Hematopoietic multipotent progenitor cell treated with erythropoietin and hydrocortisone succinate and interleukin-3 and kit ligand, for 15 days (in vitro differentiated cells): ENCODE results near the gene MGAT5B.

Experiments used
- DNase-seq: peaks from one replicate; pipeline ENCODE4 v3.0.0-alpha.2; 2015; ENCODE audit warnings: low spot score

Gene MGAT5B

DNA sequence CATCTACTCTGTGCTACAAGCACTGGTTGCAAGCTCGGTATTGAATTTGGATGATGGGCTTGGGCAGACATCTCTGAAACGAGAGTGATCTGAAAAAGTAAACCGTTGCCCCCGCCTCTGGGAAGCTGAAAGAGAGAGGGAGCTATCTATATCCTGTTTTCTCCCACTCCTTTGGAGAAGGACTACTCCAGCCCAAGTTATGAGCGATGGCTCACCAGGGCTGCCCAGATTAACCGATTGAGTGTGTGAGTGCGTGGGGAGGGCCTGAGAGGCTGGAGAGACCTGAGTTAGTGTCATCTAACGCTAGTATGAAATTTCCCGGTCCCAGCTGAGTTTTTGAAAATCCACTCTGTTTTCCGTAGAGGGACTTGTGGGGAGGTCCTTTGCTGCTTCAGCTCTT, 11.5 kb downstream of the MGAT5B start:
- no peak for DNase-seq

- no peak for DNase-seq
Measured at GRCh38 chr17:76880268-76880667, 12.1 kb downstream of the MGAT5B start.

GRCh38 chr17:76880971-76881370, 12.8 kb downstream of the MGAT5B start:
- DNase-seq: no peak

- DNase-seq: no peak
Measured at GRCh38 chr17:76881408-76881807, 13.2 kb downstream of the MGAT5B start.

DNA sequence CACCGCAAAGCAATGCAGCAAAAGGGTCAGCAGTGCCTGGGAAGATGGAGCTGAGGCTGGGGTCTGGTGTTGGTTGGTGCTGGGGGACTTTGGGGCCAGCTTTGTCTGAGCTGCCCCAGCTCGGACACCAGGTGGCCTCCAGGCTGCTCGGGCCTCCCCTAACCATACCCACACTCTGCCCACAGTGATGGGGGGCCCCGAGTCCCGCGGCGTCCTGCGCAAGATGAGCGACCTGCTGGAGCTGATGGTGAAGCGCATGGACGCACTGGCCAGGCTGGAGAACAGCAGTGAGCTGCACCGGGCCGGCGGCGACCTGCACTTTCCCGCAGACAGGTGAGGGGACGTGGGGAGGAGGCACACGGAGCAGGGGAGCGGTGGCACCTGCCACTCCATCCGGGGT, 13.8 kb downstream of the MGAT5B start:
- DNase-seq: no peak

- no peak for DNase-seq
Measured at GRCh38 chr17:76883744-76884525, 15.7 kb downstream of the MGAT5B start.

GRCh38 chr17:76884995-76885893, 17.0 kb downstream of the MGAT5B start:
- no peak for DNase-seq

- no peak for DNase-seq
Measured at GRCh38 chr17:76885894-76886290, 17.7 kb downstream of the MGAT5B start.

DNA sequence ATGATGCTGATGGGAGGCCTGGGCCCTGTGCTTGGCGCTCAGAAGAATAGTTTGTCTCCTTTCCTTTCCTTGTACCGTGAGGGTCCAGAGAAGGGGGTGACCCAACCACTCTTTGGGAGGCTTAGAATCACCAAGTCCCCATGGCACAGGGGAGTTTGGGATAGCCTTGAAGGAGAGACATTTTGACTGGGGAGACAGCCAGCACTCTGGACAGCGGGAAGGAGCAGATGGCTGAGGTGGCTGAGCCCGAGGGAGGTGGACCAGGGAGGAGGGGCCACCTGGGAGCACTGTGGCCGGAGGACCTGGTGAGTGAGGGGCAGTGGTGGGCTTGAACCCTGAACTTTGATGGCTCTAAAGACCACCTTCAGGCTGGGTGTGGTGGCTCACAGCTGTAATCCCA, 18.2 kb downstream of the MGAT5B start:
- no peak for DNase-seq

DNA sequence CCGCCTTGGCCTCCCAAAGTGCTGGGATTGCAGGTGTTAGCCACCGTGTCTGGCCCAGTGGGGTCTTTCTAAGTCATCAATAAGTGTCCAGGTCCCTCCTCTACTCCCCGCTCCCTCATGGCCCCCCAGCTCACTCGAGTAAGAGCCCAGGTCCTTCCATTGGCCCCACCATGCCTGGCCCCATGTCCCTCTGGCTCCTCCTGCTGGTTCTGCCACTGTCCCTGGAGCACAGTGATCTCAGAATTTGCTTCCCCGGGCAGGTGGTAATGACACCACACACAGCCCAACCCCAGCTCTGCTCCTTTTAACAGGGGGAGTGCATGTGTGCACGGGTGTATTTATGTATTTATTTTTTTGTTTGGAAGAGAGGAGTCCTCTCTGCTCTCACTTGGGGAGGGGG, 19.6 kb downstream of the MGAT5B start:
- DNase-seq: peak; percentile 23

- no peak for DNase-seq
Measured at GRCh38 chr17:76888661-76889060, 20.5 kb downstream of the MGAT5B start.

GRCh38 chr17:76889323-76889722, 21.1 kb downstream of the MGAT5B start:
- no peak for DNase-seq

- DNase-seq: no peak
Measured at GRCh38 chr17:76892329-76892728, 24.1 kb downstream of the MGAT5B start.

DNA sequence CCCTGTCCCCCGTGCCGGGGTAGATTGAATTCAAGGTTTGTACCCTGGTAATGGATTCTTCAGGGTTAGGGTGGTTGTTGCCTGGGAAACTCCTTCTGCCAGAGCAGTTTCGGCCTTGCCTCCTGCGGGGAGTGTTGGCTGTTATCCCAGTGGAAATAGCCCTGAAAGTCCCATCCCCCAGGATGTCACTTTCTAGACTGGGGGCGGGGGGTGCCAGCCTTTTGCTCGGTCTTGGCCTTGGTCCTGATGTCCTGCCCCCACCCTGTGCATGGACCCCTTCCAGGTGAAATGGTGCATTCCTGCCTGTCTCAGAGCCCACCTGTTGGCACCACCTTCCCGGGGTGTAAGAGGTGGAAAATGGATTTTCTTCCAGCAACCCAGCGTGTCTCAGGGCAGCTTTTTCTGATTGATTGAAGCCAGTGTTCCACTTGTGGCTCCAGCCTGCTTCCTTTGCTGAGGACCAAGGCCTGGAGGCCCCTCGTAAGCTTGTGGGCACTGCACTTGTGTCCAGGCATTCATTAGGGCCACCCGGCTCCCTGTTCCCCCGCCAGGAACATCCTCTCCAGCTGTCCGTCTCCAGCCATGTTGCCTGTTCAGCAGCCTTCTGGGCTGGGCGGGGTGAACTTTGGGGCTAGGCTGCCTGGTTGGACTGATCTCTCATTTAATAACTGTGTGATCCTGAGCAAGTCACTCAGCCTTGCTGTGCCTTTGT, 25.6 kb downstream of the MGAT5B start:
- no peak for DNase-seq

DNA sequence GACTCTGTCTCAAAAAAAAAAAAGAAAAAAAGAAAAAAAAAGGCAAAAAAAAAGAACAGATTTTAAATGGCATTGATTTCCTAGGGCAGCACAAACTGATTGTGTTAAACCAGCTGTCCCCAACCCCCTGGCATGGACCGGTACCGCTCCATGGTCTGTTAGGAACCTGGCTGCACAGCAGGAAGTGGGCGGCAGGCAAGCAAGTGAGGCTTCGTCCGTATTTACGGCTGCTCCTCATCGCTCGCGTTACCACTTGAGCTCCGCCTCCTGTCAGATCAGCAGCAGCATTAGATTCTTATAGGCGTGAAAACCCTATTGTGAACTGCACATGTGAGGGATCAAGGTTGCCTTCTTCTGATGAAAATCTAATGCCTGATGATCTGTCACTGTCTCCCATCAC, 26.6 kb downstream of the MGAT5B start:
- DNase-seq: no peak

DNA sequence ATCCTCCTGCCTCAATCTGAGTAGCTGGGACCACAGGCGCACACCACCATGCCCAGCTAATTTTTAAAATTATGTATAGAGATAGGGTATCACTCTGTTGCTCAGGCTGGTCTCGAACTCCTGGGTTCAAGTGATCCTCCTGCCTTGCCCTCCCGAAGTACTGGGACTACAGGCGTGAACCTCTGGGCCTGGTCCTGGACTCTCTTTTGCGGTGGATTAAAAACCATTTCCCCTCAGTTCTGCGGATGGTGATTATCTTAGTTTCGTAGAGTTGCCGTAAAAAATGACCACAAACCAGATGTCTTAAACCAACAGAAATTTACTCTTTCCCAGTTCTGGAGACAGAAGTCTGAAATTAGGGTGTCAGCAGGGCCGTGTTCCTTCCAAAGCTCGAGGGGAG, 28.8 kb downstream of the MGAT5B start:
- no peak for DNase-seq

DNA sequence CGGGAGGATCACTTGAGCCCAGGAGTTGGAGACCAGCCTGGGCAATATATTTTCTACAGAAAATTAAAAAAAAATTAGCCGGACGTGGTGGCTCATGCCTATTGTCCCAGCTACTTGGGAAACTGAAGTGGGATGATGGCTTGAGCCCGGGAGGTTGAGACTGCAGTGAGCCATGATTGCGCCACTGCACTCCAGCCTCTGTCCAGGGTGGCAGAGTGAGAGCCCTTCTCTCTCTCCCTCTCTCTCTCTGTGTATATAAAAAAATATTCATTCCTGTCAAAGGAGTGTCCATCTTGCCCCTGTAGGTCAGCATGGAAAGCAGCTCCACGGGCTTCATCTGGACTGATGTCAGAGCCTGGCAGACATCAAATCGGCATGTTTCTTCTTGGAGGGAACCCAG, 31.2 kb downstream of the MGAT5B start:
- no peak for DNase-seq

DNA sequence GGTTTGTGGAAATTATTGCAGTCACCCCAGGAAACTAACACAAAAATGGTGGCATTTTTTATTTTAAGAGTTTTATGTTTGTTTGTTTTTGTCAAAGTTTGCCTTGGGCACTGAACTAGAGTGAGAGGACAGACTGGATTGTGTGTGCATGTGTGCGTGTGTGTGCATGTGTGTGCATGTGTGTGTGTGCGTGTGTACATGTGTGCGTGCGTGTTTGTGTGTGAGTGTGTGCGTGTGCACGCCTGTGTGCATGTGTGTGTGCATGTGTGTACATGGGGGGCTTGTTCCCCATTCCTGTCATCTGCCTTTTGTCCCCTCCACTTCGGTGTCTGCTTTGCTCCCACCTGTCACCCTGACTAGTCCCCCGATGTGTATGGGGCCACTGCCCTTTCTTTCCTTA, 32.5 kb downstream of the MGAT5B start:
- DNase-seq: no peak

GRCh38 chr17:76901542-76902197, 33.5 kb downstream of the MGAT5B start:
- DNase-seq: no peak

DNA sequence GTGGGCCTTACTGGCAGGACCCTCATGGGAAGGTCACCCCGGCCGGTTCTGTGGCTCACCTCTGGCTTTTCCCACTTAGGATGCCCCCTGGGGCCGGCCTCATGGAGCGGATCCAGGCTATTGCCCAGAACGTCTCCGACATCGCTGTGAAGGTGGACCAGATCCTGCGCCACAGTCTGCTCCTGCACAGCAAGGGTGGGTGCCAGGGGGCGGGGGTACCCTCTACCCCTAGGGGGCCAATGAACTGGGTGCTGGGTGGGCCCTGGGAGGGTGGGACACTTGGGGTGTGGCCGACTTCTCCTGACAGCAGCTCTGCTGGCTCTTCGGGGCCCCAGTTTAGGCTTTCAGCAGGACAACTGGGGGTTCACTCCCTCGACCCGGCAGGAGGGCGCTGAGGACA, 34.3 kb downstream of the MGAT5B start:
- no peak for DNase-seq

DNA sequence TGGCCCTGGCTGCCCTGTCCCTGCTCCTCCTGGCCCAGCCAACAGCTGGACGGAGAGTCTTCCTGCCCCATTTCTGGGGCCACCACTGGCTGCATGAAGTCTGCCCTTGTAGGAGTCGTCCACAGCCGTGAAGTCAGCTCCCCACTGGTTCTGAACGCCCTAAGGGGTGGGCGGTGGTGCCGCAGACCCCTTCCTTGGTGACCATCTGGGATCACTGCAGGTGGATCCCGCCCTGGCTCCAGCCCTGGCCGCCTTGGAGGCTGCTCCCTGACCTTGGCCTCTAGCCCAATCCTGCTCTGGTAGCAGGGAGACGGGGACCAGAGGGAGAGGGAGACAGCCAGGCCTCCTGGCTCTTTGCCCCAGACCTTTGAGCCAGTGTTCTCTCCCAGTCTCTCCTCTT, 35.4 kb downstream of the MGAT5B start:
- DNase-seq: no peak

DNA sequence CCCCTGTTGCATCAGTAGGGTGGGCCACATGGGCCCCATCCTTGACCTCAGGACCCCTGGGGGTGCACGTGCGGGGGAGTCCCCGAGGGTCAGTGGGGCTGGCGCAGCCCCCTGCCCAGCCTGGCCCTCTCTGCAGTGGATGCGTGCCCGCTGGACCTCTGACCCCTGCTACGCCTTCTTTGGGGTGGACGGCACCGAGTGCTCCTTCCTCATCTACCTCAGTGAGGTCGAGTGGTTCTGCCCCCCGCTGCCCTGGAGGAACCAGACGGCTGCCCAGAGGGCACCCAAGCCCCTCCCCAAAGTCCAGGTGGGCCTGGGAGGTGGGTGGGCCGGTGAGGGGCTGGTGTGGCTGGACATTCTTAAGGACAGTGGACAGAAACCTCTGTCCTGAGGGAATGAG, 35.9 kb downstream of the MGAT5B start:
- DNase-seq: no peak
